Omental fat pad (tissue), 4 donors: ENCODE results near the gene C9orf43. TPM values are rescaled to one million over a fixed set of nuclear protein-coding genes. Genes with fewer than 3 reads are reported as not detected.

Source experiments
- ATAC-seq: fragments of 150-250 bp; one replicate; pipeline ENCODE4 v1.9.1; 2016; ENCODE audit warnings: mild to moderate bottlenecking, moderate library complexity; ENCODE audit not compliant: low FRiP score
- DNase-seq: peaks from one replicate; pipeline ENCODE4 v3.0.0-alpha.2; 2019; ENCODE audit warnings: low spot score
- CTCF ChIP-seq, 3 donors: fragments of 450-650 bp; IDR thresholded peaks; one replicate each; pipeline ENCODE4 v1.5.1; 2016 to 2017; ENCODE audit warnings: antibody characterized with exemption in 3 of 3, mild to moderate bottlenecking in 3 of 3, moderate library complexity in 2 of 3
- total RNA-seq, 4 donors: library from RNA; depleted of rRNA; stranded (reverse); fragments of >200 nt; gene quantifications; one replicate each; pipeline ENCODE4 v1.1.0, GENCODE V29; 2016

C9orf43 gene
- total RNA-seq, 4 donors from 2014 or later: 0.37 to 0.96 (median 0.53) TPM

GRCh38 chr9:113476511-113476916 is 66.0 kb downstream of the C9orf43 start:
- ATAC-seq (no peak), DNase-seq (no peak)
- no peak for TF ChIP-seq CTCF (IDR thresholded peaks at IDR 0.05)

- DNase-seq: no peak
- TF ChIP-seq CTCF (IDR thresholded peaks at IDR 0.05): no peak
- ATAC-seq: no peak
These were observed 66.5 kb downstream of the C9orf43 start for GRCh38 chr9:113477058-113477457.

- DNase-seq (no peak), ATAC-seq (no peak)
- TF ChIP-seq CTCF (IDR thresholded peaks at IDR 0.05): no peak
These were observed 67.1 kb downstream of the C9orf43 start for GRCh38 chr9:113477661-113478060.

GRCh38 chr9:113479174-113479621 is 68.7 kb downstream of the C9orf43 start:
- no peak for TF ChIP-seq CTCF (IDR thresholded peaks at IDR 0.05)
- no peak for DNase-seq
- no peak for ATAC-seq

Other genes with a start within 250 kb of the C9orf43 start
- 10 to 100 TPM; 20.5 to 42.3 (median 32.0) TPM for gene FKBP15, start 189.5 kb upstream of the C9orf43 start, total RNA-seq
- gene SLC31A1, start 189.2 kb upstream of the C9orf43 start, total RNA-seq: 10 to 100 TPM; 11.2 to 26.7 (median 18.6) TPM
- 10 to 100 TPM; 20.1 to 39.9 (median 25.3) TPM for gene CDC26, start 135.2 kb upstream of the C9orf43 start, total RNA-seq
- 10 to 100 TPM; 15.4 to 33.9 (median 18.7) TPM for gene PRPF4, start 135.1 kb upstream of the C9orf43 start, total RNA-seq
- gene RNF183, start 107.4 kb upstream of the C9orf43 start, total RNA-seq: under 1 TPM in 1 of 4 donors, not detected in 3; 0.19 TPM
- 1 to 10 TPM in 2 of 4 donors, under 1 TPM in 2; 0.60 to 2.0 (median 0.90) TPM for gene WDR31, start 70.5 kb upstream of the C9orf43 start, total RNA-seq
- gene BSPRY, start 61.2 kb upstream of the C9orf43 start, total RNA-seq: under 1 TPM in 2 of 4 donors, not detected in 2; 0.19 to 0.63 TPM
- gene HDHD3, start 33.8 kb upstream of the C9orf43 start, total RNA-seq: 10 to 100 TPM; 12.6 to 30.6 (median 16.7) TPM
- 10 to 100 TPM; 24.7 to 28.9 (median 25.7) TPM for gene ALAD, start 9.5 kb upstream of the C9orf43 start, total RNA-seq
- 10 to 100 TPM; 29.1 to 59.4 (median 32.2) TPM for gene POLE3, start 72 bp upstream of the C9orf43 start, total RNA-seq
- gene RGS3, start 53.0 kb downstream of the C9orf43 start, total RNA-seq: 100 to 1,000 TPM in 2 of 4 donors, 10 to 100 TPM in 2; 76.0 to 169 (median 105) TPM